A549 (cell line): ENCODE data around the gene FBXL7. TPM values are rescaled to one million over a fixed set of nuclear protein-coding genes. Genes with fewer than 3 reads are reported as not detected.
A peak's percentile ranks its signal among the peaks of the same experiment; 100 is the strongest.

Experiments
- ATAC-seq, 2 experiments: fragments of 200-7000 bp in 1 of 2; fragments of >200 bp in 1 of 2; cut with Nextera tagmentation in 1 of 2; cut with Tn5 transposase in 1 of 2; 3 replicates each; pipeline versions ENCODE4 v1.8.0 to v1.9.1; 2018 to 2020; ENCODE audit warnings: mild to moderate bottlenecking in 1 of 2, moderate library complexity in 1 of 2
- CTCF ChIA-PET: fragments of 300-600 bp; sonication (Branson Sonifier 250); formaldehyde crosslinking; extraction: SDS; loops from one replicate; lab custom pipeline; 2021; ENCODE audit warnings: antibody characterized with exemption, inconsistent platforms; lab: Yijun Ruan, JAX
- POLR2A ChIA-PET: fragments of 350-600 bp; formaldehyde crosslinking; extraction: SDS; loops from one replicate; lab custom pipeline; 2021; ENCODE audit warnings: antibody characterized with exemption, inconsistent platforms; lab: Yijun Ruan, JAX
- DNase-seq, 2 experiments: peaks; one replicate each; pipeline versions ENCODE4 v3.0.0 to v3.0.0-alpha.2; 2011 to 2016; ENCODE audit warnings: low read depth in 1 of 2, low spot score in 1 of 2
- FAIRE-seq: peaks from 2 replicates; lab custom pipeline; 2011; peaks lifted over from hg19 to GRCh38; lab: Jason Lieb, UNC
- H3K27ac ChIP-seq, 2 experiments: fragments of >200 bp; sonication (Bioruptor Twin); formaldehyde crosslinking; 3 replicates each; pipeline ENCODE4 v1.5.1; 2016 to 2017
- H3K4me1 ChIP-seq: fragments of >200 bp; sonication (Bioruptor Twin); formaldehyde crosslinking; 3 replicates; pipeline ENCODE4 v1.6.1; 2016
- H3K4me2 ChIP-seq: fragments of >200 bp; sonication (Bioruptor Twin); formaldehyde crosslinking; 3 replicates; pipeline ENCODE4 v1.6.1; 2016
- H3K4me3 ChIP-seq: fragments of >200 bp; sonication (Bioruptor Twin); formaldehyde crosslinking; 3 replicates; pipeline ENCODE4 v1.5.1; 2016
- H3K9me3 ChIP-seq: fragments of >200 bp; sonication (Bioruptor Twin); formaldehyde crosslinking; 3 replicates; pipeline ENCODE4 v1.6.1; 2016
- CBX8 ChIP-seq: fragments of 200-600 bp; sonication (generic); IDR thresholded peaks from 2 replicates; pipeline ENCODE4 v1.6.1; 2016
- CHD2 ChIP-seq: fragments of 150-350 bp; IDR thresholded peaks from 2 replicates; pipeline ENCODE4 v1.6.1; 2014; ENCODE audit warnings: low read length; ENCODE audit not compliant: partially characterized antibody
- CTCF ChIP-seq: fragments of >200 bp; sonication (Bioruptor Twin); formaldehyde crosslinking; IDR thresholded peaks from 3 replicates; pipeline ENCODE4 v1.5.1; 2016
- EHF ChIP-seq: fragments of 250-450 bp; sonication (Bioruptor Pico); IDR thresholded peaks from 2 replicates; pipeline ENCODE4 v1.5.0; 2020; ENCODE audit warnings: mild to moderate bottlenecking
- EHMT2 ChIP-seq: fragments of 200-600 bp; sonication (generic); IDR thresholded peaks from 2 replicates; pipeline ENCODE4 v1.6.1; 2016; ENCODE audit warnings: antibody characterized with exemption, low read depth, mild to moderate bottlenecking, moderate library complexity
- EP300 ChIP-seq, 2 experiments: fragments of >200 bp; sonication (Bioruptor Twin); formaldehyde crosslinking; IDR thresholded peaks; 2 replicates in 1 of 2; 3 replicates in 1 of 2; pipeline ENCODE4 v1.6.1; 2016 to 2017
- FOSB ChIP-seq: fragments of 250-450 bp; sonication (Bioruptor Pico); IDR thresholded peaks from 2 replicates; pipeline ENCODE4 v1.5.0; 2020; ENCODE audit warnings: mild to moderate bottlenecking, moderate library complexity
- HDAC2 ChIP-seq: fragments of 200-600 bp; sonication (generic); IDR thresholded peaks from 2 replicates; pipeline ENCODE4 v1.6.1; 2016
- HOXB13 ChIP-seq: fragments of 250-450 bp; sonication (Bioruptor Pico); IDR thresholded peaks from 2 replicates; pipeline ENCODE4 v1.5.0; 2020; ENCODE audit warnings: low read depth, mild to moderate bottlenecking, moderate library complexity
- JUN ChIP-seq, 2 experiments: fragments of >200 bp; sonication (Bioruptor Twin); formaldehyde crosslinking; IDR thresholded peaks; 2 replicates in 1 of 2; 3 replicates in 1 of 2; pipeline ENCODE4 v1.6.1; 2016 to 2017
- MAFK ChIP-seq: fragments of 450-650 bp; IDR thresholded peaks from 2 replicates; pipeline ENCODE4 v1.6.1; 2014; ENCODE audit not compliant: partially characterized antibody
- NFE2L2 ChIP-seq: fragments of 150-350 bp; conservative IDR thresholded peaks from 2 replicates; pipeline ENCODE4 v1.6.1; 2014; ENCODE audit warnings: low read length
- NPAS2 ChIP-seq: fragments of 250-450 bp; sonication (Bioruptor Pico); IDR thresholded peaks from 2 replicates; pipeline ENCODE4 v1.8.0; 2022; ENCODE audit warnings: mild to moderate bottlenecking, moderate library complexity, borderline replicate concordance
- RAD21 ChIP-seq, 2 experiments: fragments of >200 bp in 1 of 2; sonication (Bioruptor Twin) in 1 of 2; formaldehyde crosslinking in 1 of 2; IDR thresholded peaks in 1 of 2; conservative IDR thresholded peaks in 1 of 2; 2 replicates in 1 of 2; 3 replicates in 1 of 2; pipeline ENCODE4 v1.6.1; 2012 to 2018; ENCODE audit warnings: inconsistent platforms in 1 of 2
- REST ChIP-seq: fragments of 200-600 bp; sonication (generic); IDR thresholded peaks from 2 replicates; pipeline ENCODE4 v1.6.1; 2016; ENCODE audit warnings: antibody characterized with exemption, mild to moderate bottlenecking, moderate library complexity
- RFX5 ChIP-seq: fragments of 450-650 bp; IDR thresholded peaks from 2 replicates; pipeline ENCODE4 v1.7.1; 2014; ENCODE audit warnings: antibody characterized with exemption, mild to moderate bottlenecking, moderate library complexity
- SMC3 ChIP-seq: fragments of >200 bp; sonication (Bioruptor Twin); formaldehyde crosslinking; IDR thresholded peaks from 3 replicates; pipeline ENCODE4 v1.6.1; 2018; ENCODE audit warnings: inconsistent platforms
- TP53 ChIP-seq: fragments of 250-450 bp; sonication (Bioruptor Pico); IDR thresholded peaks from 2 replicates; pipeline ENCODE4 v1.5.0; 2021; ENCODE audit warnings: mild to moderate bottlenecking, moderate library complexity
- ZNF302 ChIP-seq: fragments of 250-450 bp; sonication (Bioruptor Pico); IDR thresholded peaks from 2 replicates; pipeline ENCODE4 v1.9.0; 2021; ENCODE audit warnings: inconsistent platforms, mild to moderate bottlenecking, moderate library complexity
- ZSCAN20 ChIP-seq: fragments of 250-450 bp; sonication (Bioruptor Pico); IDR thresholded peaks from 2 replicates; pipeline ENCODE4 v1.8.0; 2022; ENCODE audit warnings: mild to moderate bottlenecking, moderate library complexity
- WGBS: methylation state at CpG from one replicate; pipeline ENCODE4 v1.1.6; 2017; ENCODE audit errors: missing lambda C conversion rate; 5-methylcytosine and 5-hydroxymethylcytosine counted together
- polyA plus RNA-seq, 4 experiments: library from polyadenylated mRNA; depleted of rRNA in 3 of 4; stranded (reverse); fragments of >200 nt; fragmentation: RNase III in 1 of 4; extraction: RNeasy Plus Mini Kit Qiagen cat#74134 plus additional on column Dnase treatment in 1 of 4; gene quantifications; 2 replicates in 3 of 4; 3 replicates in 1 of 4; pipeline ENCODE4 v1.2.3, GENCODE V29; 2011 to 2017
- TF ChIP-seq, protein P1 (sequence below): fragments of 250-450 bp; sonication (Bioruptor Pico); IDR thresholded peaks from 2 replicates; pipeline ENCODE4 v1.5.0; 2021; ENCODE audit warnings: mild to moderate bottlenecking, moderate library complexity, borderline replicate concordance

Gene FBXL7
- polyA plus RNA-seq, 2 of the 4 experiments (the other 2 are of a cell fraction), result 0.90 to 1.7 TPM

DNA sequence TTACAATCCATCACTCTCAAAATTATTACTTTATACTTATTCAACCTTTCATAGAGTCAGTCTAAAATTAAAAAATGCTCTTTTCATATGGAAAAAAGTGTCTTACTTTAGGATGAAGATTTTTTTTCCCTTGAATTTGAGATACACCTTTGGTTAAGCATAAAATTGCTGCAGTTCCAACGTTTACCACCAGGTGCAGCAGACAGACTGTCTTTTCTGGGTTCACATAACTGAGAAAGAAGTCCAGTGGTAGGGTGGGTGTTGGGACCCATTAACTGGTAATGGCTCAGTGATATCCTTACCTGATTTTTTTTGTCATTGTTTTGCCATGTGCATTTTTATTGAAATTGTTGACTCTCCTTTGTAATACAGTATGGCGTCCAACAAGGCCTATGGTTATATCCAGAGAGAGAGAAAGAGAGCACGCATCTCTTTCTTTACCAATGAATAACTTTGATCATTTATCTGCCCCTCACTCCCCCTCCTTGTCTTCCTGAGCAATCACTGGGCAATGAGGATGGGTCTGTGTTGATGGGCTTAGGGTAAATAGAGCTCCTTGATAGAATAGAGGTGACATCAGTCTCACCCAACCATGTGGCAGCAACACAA, 98.4 kb downstream of the FBXL7 start:
- DNase-seq, result peak in 1 of 2 experiments; percentile 32
- peak in 1 of 2 experiments; percentile 59; a peak in 2 of 6 replicates for ATAC-seq
- Histone ChIP-seq H3K4me1 (no peaks in the 10 kb centered on the region), H3K4me2 (no peak overlapping the region), H3K4me3 (no peak overlapping the region), H3K27ac (no peak overlapping the region), H3K9me3 (no peaks in the 10 kb centered on the region)
- TF ChIP-seq RFX5, result no peak
- TF ChIP-seq EP300 (IDR thresholded peaks at IDR 0.05), result no peak
- TF ChIP-seq HDAC2, result no peak
- no peak for TF ChIP-seq MAFK
- no peak for TF ChIP-seq NFE2L2
- TF ChIP-seq CTCF, result 0 out of 3 replicates have a peak, but pooled peaks have one; percentile 8
- no peak for TF ChIP-seq NPAS2 (CRISPR knock-in tag)
- TF ChIP-seq EHMT2, result no peak
- no peak for TF ChIP-seq TP53 (CRISPR knock-in tag)
- TF ChIP-seq JUN (IDR thresholded peaks at IDR 0.05), result no peak
- 0 out of 5 replicates have a peak, but pooled peaks of 1 of the 2 experiments have one; percentile 13 for TF ChIP-seq RAD21 (conservative IDR thresholded peaks at IDR 0.05 in 1 of 2, IDR thresholded peaks at IDR 0.05 in 1 of 2)
- no peak for TF ChIP-seq ZSCAN20 (CRISPR knock-in tag)
- FAIRE-seq, result no peak
- CTCF ChIA-PET, result interaction anchor here (0.8 to 1.5 kb wide), 2 partner anchors 13 kb away, joined by 3 to 4 read pairs; no protein-coding TSS in a partner anchor
- WGBS, result 37% methylated on average over 3 of the region's 3 CpGs
- POLR2A ChIA-PET, result no interaction called here

- 44% methylated on average over 4 of the region's 4 CpGs for WGBS
- CTCF ChIA-PET, result no interaction called here
- Histone ChIP-seq H3K4me3 (no peak overlapping the region), H3K4me2 (no peak overlapping the region), H3K27ac (no peak overlapping the region)
- ATAC-seq, result no peak
- no peak for TF ChIP-seq CTCF
- TF ChIP-seq SMC3, result no peak
- TF ChIP-seq, protein P1, sequence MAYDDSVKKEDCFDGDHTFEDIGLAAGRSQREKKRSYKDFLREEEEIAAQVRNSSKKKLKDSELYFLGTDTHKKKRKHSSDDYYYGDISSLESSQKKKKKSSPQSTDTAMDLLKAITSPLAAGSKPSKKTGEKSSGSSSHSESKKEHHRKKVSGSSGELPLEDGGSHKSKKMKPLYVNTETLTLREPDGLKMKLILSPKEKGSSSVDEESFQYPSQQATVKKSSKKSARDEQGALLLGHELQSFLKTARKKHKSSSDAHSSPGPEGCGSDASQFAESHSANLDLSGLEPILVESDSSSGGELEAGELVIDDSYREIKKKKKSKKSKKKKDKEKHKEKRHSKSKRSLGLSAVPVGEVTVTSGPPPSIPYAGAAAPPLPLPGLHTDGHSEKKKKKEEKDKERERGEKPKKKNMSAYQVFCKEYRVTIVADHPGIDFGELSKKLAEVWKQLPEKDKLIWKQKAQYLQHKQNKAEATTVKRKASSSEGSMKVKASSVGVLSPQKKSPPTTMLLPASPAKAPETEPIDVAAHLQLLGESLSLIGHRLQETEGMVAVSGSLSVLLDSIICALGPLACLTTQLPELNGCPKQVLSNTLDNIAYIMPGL (CRISPR knock-in tag), result no peak
- TF ChIP-seq TP53 (CRISPR knock-in tag), result no peak
- no peak for TF ChIP-seq CHD2
- TF ChIP-seq ZNF302 (CRISPR knock-in tag), result no peak
- no peak for TF ChIP-seq EHF (CRISPR knock-in tag)
- TF ChIP-seq FOSB (CRISPR knock-in tag), result no peak
- TF ChIP-seq NFE2L2, result no peak
- TF ChIP-seq REST, result no peak
- TF ChIP-seq RFX5, result no peak
- TF ChIP-seq HOXB13 (CRISPR knock-in tag), result no peak
- no peak for TF ChIP-seq CBX8
- TF ChIP-seq, all 56 proteins: peak for 0
- no peak for FAIRE-seq
- H3K4me1 ChIP-seq, result no peaks in the 10 kb centered on the region
- no peak for DNase-seq
- no peaks in the 10 kb centered on the region for H3K9me3 ChIP-seq
- POLR2A ChIA-PET, result no interaction called here
Observed at GRCh38 chr5:15600035-15600434, 100.1 kb downstream of the FBXL7 start.
